ENCODE measurements around the gene SBF2. TPM values are rescaled to one million over a fixed set of nuclear protein-coding genes. Genes with fewer than 3 reads are reported as not detected.

The SBF2 gene
- total and polyA plus RNA-seq, 2 of the 13 experiments (the other 11 are each of a cell fraction or from before 2014, with no cell fraction given), result 24.0 to 45.8 TPM

DNA sequence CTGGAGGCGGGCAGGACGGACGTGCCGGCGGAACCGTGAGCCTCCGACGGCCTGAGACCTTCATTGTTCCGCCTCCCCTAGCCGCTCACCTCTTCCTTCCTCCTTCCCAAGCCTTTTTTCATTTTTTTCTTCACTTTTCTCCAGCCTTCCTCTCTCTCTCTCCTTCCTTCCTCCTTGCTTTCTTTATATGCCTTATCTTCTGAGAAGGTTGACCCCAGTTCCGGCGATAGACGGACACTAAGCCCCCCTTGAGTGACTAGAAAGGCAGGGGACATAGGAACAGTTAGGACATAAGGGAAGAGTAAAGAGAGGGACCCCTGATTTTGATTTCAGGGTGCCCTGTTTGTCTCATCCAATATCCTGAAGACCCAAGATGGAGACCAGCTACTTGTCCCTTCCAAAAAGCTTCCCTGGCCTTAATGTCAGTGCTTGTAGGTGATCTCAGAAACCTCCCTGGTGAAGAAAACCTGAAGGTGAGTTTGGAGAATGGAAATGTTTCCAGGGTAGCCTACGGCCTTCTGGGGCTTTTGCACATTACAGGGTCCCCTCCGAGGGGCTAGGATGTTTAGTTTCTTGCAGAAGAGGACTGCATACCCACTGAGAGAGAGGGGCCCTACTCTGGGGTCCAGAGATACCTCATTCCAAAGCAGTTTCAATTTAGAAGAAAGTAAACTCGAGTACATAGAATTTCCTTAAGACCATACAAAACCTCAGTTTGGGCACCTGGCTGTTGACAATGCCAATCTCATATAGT lies 14.4 kb upstream of the SBF2 start (continued):
- TF ChIP-seq, protein P1, sequence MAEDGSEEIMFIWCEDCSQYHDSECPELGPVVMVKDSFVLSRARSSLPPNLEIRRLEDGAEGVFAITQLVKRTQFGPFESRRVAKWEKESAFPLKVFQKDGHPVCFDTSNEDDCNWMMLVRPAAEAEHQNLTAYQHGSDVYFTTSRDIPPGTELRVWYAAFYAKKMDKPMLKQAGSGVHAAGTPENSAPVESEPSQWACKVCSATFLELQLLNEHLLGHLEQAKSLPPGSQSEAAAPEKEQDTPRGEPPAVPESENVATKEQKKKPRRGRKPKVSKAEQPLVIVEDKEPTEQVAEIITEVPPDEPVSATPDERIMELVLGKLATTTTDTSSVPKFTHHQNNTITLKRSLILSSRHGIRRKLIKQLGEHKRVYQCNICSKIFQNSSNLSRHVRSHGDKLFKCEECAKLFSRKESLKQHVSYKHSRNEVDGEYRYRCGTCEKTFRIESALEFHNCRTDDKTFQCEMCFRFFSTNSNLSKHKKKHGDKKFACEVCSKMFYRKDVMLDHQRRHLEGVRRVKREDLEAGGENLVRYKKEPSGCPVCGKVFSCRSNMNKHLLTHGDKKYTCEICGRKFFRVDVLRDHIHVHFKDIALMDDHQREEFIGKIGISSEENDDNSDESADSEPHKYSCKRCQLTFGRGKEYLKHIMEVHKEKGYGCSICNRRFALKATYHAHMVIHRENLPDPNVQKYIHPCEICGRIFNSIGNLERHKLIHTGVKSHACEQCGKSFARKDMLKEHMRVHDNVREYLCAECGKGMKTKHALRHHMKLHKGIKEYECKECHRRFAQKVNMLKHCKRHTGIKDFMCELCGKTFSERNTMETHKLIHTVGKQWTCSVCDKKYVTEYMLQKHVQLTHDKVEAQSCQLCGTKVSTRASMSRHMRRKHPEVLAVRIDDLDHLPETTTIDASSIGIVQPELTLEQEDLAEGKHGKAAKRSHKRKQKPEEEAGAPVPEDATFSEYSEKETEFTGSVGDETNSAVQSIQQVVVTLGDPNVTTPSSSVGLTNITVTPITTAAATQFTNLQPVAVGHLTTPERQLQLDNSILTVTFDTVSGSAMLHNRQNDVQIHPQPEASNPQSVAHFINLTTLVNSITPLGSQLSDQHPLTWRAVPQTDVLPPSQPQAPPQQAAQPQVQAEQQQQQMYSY (CRISPR knock-in tag; IDR thresholded peaks at IDR 0.05), result no peak
- TF ChIP-seq, protein P2, sequence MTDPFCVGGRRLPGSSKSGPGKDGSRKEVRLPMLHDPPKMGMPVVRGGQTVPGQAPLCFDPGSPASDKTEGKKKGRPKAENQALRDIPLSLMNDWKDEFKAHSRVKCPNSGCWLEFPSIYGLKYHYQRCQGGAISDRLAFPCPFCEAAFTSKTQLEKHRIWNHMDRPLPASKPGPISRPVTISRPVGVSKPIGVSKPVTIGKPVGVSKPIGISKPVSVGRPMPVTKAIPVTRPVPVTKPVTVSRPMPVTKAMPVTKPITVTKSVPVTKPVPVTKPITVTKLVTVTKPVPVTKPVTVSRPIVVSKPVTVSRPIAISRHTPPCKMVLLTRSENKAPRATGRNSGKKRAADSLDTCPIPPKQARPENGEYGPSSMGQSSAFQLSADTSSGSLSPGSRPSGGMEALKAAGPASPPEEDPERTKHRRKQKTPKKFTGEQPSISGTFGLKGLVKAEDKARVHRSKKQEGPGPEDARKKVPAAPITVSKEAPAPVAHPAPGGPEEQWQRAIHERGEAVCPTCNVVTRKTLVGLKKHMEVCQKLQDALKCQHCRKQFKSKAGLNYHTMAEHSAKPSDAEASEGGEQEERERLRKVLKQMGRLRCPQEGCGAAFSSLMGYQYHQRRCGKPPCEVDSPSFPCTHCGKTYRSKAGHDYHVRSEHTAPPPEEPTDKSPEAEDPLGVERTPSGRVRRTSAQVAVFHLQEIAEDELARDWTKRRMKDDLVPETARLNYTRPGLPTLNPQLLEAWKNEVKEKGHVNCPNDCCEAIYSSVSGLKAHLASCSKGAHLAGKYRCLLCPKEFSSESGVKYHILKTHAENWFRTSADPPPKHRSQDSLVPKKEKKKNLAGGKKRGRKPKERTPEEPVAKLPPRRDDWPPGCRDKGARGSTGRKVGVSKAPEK (CRISPR knock-in tag; IDR thresholded peaks at IDR 0.05; ENCODE audit: borderline replicate concordance), result 0 out of 2 replicates have a peak, but pooled peaks have one; percentile 95
- TF ChIP-seq ZNF773 (CRISPR knock-in tag; IDR thresholded peaks at IDR 0.05; ENCODE audit: borderline replicate concordance), result no peak
- 0 out of 2 replicates have a peak, but pooled peaks have one; percentile 49 for TF ChIP-seq ZSCAN29 (CRISPR knock-in tag; conservative IDR thresholded peaks at IDR 0.05)
- TF ChIP-seq JUNB (CRISPR knock-in tag; IDR thresholded peaks at IDR 0.05; ENCODE audit: borderline replicate concordance), result 0 out of 2 replicates have a peak, but pooled peaks have one; percentile 14
- no peak for TF ChIP-seq HDAC1 (CRISPR knock-in tag; IDR thresholded peaks at IDR 0.05)
- 0 out of 2 replicates have a peak, but pooled peaks have one; percentile 69 for TF ChIP-seq ZFP37 (CRISPR knock-in tag; IDR thresholded peaks at IDR 0.05; ENCODE audit: borderline replicate concordance)
- TF ChIP-seq HINFP (CRISPR knock-in tag; IDR thresholded peaks at IDR 0.05; ENCODE audit: low read depth), result no peak
- no peak for TF ChIP-seq ZFP41 (CRISPR knock-in tag; IDR thresholded peaks at IDR 0.05; ENCODE audit: borderline replicate concordance)
- no peak for TF ChIP-seq HDAC6 (IDR thresholded peaks at IDR 0.05; ENCODE audit: low read depth, low read length)
- TF ChIP-seq, protein P3, sequence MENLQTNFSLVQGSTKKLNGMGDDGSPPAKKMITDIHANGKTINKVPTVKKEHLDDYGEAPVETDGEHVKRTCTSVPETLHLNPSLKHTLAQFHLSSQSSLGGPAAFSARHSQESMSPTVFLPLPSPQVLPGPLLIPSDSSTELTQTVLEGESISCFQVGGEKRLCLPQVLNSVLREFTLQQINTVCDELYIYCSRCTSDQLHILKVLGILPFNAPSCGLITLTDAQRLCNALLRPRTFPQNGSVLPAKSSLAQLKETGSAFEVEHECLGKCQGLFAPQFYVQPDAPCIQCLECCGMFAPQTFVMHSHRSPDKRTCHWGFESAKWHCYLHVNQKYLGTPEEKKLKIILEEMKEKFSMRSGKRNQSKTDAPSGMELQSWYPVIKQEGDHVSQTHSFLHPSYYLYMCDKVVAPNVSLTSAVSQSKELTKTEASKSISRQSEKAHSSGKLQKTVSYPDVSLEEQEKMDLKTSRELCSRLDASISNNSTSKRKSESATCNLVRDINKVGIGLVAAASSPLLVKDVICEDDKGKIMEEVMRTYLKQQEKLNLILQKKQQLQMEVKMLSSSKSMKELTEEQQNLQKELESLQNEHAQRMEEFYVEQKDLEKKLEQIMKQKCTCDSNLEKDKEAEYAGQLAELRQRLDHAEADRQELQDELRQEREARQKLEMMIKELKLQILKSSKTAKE (CRISPR knock-in tag; IDR thresholded peaks at IDR 0.05; ENCODE audit: borderline replicate concordance), result no peak
